HG03378 (cell line): ENCODE measurements around the gene MAN2A1.
"Not testable (repeated sequence)": the region's sequence is repeated elsewhere in the genome, so short reads cannot be mapped to it uniquely, and the experiment has no call there.

Source experiments
- ATAC-seq: cut with Tn5 transposase; IDR thresholded peaks from one replicate; pipeline ENCODE4 v1.9.1; 2021; ENCODE audit warnings: mild to moderate bottlenecking, moderate library complexity; ENCODE audit not compliant: unreplicated experiment

The MAN2A1 gene

DNA sequence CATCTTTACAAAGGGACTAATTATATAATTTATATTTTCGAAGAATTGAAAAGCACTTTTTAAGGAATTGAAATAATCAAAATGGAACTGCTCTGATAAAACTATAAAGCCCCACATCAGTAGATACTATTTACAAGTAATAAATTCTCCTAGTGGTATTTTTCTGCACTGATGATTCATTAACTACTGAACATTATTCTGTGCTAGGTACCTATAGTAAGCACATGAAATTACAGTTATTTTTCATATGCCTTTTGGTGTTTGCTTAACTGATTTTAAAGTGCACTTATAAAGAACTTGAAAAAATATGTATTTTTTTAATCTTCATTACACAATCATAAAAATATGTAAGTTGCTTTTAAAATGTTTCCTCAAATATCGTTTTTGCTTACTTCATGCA is 123.0 kb downstream of the MAN2A1 start:
- no peak for ATAC-seq

DNA sequence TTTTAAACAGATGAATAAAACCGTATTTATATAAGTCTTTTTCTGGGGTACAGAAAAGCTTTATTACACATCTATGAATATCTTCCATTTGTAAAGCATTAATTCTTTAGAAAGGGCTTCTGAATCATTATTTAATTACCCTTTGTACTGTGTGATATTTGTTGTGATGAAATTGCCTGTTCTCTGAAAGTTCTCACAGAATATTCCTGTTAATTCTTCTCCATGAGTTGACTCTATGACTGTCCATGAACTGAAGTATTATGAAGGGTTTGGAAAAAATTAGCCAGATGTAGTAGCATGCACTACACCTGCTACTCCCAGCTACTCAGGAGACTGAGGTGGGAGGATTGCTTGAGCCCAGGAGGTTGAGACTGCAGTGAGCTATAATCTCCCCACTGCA is 127.0 kb downstream of the MAN2A1 start:
- ATAC-seq, result no peak

DNA sequence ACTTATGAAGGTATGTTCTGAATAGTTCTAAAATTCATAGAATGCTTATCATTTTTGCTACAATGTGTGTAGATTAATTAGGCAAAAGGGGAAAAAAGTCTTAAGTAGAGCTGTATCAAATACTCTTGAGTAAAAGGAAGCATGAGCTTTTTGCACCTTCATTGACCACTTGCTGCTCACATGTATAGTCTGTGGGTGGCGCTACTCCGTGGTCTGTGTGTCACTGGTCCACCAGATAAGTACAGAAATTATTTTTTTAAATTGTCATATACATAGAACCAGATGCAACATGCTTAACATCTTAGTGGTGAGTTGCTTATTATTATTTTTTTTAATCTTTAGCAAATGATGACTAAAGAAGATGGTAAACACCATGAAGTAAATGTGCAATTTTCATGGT is 130.2 kb downstream of the MAN2A1 start:
- ATAC-seq, result no peak

- no peak for ATAC-seq
Observed at GRCh38 chr5:109823597-109823996, 133.9 kb downstream of the MAN2A1 start.

GRCh38 chr5:109825450-109825849 is 135.7 kb downstream of the MAN2A1 start:
- no peak for ATAC-seq

DNA sequence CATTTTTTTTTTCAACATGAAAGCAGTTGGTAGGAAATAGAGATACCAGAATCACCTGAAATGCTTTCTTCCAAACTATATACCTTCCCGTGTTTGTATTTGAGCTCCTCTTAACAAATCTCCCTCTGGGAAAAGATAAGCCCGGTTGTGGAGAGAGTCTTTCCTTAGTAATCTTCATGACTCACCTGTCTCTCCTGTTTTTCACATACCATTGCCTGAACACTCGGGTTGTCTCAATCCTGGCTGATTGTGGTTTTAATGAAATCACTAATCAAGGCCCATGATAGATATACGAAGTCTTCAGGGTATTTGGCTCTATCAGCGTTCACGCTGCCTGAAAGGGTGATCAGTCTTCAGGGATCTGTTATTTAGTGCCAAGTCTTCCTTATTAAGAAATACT is 136.7 kb downstream of the MAN2A1 start:
- ATAC-seq, result no peak

GRCh38 chr5:109829331-109829730 is 139.6 kb downstream of the MAN2A1 start:
- no peak for ATAC-seq

DNA sequence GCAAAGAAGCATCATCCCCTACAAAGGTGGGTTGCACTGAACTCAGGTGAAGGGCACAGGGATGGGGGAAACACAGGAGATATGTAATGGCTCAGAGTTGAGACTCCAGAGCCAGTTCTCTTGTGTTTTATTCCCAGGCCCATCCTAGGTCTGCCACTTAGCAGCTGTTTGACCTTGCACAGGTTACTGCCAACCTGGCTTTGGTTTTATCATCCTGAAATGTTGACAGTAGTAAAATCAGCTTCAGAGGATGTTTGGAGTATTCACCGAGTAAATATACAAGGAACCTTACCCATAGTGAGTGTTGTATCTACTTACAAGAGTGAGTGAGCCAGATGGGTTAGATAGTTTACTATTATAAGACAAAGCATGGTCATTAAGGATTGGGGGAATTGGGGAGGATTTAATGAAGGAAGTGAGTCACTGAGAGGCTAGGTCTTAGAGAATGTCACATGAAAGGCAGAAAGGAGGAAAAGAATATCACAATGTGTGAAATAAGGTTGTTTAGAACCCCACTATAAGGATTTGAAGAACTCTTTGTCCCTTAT is 141.3 kb downstream of the MAN2A1 start:
- ATAC-seq, result no peak

DNA sequence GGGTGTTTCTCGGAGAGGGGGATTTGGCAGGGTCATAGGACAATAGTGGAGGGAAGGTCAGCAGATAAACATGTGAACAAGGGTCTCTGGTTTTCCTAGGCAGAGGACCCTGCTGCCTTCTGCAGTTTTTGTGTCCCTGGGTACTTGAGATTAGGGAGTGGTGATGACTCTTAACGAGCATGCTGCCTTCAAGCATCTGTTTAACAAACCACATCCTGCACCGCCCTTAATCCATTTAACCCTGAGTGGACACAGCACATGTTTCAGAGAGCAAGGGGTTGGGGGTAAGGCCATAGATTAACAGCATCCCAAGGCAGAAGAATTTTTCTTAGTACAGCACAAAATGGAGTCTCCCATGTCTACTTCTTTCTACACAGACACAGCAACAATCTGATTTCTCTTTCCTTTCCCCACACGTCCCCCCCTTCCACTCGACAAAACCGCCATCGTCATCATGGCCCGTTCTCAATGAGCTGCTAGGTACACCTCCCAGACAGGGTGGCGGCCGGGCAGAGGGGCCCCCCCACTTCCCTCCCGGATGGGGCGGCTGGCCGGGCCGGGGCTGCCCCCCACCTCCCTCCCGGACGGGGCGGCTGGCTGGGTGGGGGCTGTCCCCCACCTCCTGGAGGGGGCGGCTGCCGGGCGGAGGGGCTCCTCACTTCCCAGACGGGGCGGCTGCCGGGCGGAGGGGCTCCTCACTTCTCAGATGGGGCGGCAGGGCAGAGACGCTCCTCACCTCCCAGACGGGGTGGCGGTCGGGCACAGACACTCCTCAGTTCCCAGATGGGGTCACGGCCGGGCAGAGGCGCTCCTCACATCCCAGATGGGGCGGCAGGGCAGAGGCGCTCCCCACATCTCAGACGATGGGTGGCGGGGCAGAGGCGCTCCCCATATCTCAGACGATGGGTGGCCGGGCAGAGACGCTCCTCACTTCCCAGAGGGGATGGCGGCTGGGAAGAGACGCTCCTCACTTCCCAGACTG is 142.8 kb downstream of the MAN2A1 start:
- not testable (repeated sequence) for ATAC-seq

DNA sequence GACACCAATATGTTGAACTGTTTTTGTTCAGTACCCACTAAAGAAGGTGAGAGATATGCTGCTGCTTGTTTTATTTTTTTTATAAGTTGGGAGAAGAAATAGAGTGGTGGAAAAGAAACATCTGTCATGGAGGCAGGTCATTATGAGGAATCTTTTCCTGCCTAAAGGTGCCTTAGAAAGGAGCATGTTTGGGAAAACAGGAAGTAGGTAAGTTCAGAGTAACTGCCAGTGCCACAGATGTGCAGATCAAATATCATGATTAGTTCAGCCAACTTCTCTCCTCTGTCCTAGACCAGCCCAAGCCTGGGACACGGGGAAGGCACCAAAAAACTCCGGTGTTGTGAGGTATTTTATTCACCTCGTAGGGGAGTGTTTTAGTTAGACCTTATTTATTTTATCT is 144.2 kb downstream of the MAN2A1 start:
- no peak for ATAC-seq

- ATAC-seq, result no peak
Observed at GRCh38 chr5:109836280-109836679, 146.6 kb downstream of the MAN2A1 start.

- no peak for ATAC-seq
Observed at GRCh38 chr5:109837231-109837861, 147.6 kb downstream of the MAN2A1 start.

- ATAC-seq, result no peak
Observed at GRCh38 chr5:109838157-109838556, 148.4 kb downstream of the MAN2A1 start.

DNA sequence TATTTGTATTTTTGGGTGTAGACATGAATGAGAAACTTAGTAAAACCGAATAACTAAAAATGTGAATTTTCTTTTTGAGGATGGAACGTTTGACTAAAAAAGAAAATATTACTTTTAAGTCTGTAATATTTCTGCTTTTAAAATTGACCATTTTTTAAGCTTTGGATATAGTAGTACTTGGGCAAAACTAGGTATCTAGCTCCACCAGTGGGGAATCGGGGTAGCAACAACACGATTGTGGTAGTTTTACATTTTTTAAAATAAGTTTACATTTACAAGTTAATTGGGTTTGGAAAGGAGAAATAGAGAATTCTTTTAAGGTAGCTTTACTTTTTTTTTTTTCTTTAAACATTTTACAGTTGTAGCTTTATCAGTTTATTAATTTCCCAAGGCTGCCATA is 154.4 kb downstream of the MAN2A1 start:
- ATAC-seq, result no peak

DNA sequence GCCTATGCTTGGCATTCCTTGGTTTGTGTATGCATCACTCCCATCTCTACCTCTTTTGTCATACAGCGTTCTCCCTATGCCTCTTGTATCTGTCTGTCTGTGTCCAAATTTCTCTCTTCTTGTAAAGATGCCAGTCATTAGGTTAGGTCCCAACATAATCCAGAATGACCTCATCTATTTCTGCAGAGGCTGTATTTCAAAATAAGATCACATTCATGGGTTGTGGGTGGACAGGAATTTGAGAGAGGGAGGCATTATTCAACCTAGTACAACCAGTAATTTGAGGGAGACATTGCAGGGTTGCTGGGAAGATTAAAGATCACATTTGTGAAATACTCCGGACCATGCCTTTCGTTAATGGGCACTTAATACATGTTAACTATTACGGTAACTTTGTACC is 155.0 kb downstream of the MAN2A1 start:
- no peak for ATAC-seq

DNA sequence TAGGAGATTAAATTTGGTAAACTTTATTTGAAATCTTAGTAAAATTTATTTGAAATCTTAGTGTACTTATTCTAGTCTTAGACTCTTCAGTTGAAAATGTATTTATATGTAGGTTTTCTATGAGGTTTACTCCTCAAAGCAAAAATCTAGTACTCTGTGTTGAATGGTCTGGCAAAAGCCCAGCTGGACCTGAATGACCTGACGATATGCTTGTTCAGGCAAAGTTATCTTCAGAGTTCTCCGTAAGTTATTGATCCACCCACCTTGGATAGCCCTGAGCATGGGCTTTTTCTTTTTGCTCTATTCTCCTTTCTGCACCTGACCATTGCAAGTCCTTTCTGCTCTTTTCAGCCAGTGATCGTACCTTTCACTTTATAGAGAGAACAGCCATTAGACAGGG is 158.4 kb downstream of the MAN2A1 start:
- no peak for ATAC-seq

DNA sequence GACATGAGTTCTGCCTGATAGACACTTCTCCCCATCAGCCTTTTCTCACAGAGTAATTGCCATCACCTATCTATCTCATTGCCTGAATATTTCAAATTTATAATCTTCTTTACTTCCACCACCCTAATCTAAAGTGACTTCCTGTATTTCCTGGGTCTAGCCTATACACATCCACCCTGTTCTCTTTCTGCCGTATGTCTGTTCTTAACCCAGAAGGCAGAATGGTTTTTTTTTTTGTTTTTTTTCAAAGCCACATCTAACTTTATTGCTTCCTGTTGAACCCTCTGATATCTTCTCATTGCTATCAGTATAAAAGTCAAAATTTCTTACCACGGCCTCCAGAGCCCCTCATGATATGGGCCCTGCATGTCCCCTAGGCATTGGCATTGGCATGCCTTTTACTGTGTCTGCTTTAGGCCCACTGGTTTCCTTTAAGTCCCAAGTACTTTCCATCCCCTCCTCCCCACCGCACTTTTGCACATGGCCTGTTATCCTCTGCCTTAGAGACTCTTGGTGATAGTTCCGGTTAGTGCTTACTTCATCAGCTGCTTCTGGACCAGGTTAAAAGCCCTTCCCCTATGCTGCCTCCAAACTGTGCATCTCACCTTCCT is 159.9 kb downstream of the MAN2A1 start:
- no peak for ATAC-seq

- ATAC-seq, result no peak
Observed at GRCh38 chr5:109852371-109853155, 162.8 kb downstream of the MAN2A1 start.

DNA sequence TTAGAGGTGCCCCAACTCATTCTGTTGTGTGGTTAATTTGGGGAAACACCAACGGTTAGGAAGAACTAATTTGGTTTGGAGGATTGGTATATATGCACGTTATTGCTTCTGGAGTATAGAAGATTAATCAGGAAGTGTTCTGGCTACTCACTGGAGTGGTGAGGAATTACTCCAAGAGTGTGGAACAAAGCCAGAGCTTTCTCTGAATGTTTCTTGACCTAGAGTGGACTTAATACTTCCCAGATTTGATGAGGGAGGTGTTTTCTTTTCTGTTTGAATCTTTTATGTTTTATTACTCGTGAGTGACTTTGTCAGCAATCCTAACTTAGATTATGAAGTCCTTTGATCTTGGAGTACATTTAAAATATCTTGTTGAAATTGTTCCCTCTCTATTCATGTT is 163.7 kb downstream of the MAN2A1 start:
- ATAC-seq, result no peak

DNA sequence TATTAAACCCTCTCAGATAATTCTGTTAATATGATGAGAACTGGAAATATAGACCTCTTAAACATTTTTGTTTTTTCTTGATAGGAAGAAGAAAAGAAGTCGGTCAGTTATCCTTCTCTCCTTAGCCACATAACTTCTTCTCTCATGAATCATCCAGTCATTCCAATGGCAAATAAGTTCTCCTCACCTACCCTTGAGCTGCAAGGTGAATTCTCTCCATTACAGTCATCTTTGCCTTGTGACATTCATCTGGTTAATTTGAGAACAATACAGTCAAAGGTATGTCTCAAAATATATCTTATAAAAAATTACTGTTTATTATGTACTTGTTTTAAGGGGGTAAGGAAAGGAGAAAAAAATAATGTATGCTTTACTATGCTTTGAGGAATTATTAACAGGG is 165.3 kb downstream of the MAN2A1 start:
- ATAC-seq, result no peak
